Keratinocyte (primary cell): Measurements from ENCODE around the gene MUC6. TPM values are rescaled to one million over a fixed set of nuclear protein-coding genes. Genes with fewer than 3 reads are reported as not detected.

ENCODE experiments used
- DNase-seq: peaks from one replicate; pipeline ENCODE4 v3.0.0-alpha.2; 2011; ENCODE audit warnings: low read depth, missing footprints, low spot score
- FAIRE-seq: peaks from 2 replicates; lab custom pipeline; 2011; peaks lifted over from hg19 to GRCh38; lab: Jason Lieb, UNC
- H2AFZ ChIP-seq: 2 replicates; pipeline ENCODE4 v1.6.0; 2012; ENCODE audit warnings: low read length, control low read depth, inconsistent platforms; ENCODE audit not compliant: control insufficient read depth
- H3K27ac ChIP-seq: 2 replicates; pipeline ENCODE4 v1.5.1; 2011; ENCODE audit warnings: low read length; ENCODE audit not compliant: control insufficient read depth, insufficient read depth
- H3K27me3 ChIP-seq: 3 replicates; pipeline ENCODE4 v1.6.0; 2011; ENCODE audit warnings: low read length; ENCODE audit not compliant: control insufficient read depth, insufficient read depth; ENCODE audit errors: extremely low read depth
- H3K36me3 ChIP-seq, 2 experiments: 2 replicates in 1 of 2; 3 replicates in 1 of 2; pipeline ENCODE4 v1.5.1; 2011; ENCODE audit warnings: low read length in 2 of 2, mild to moderate bottlenecking in 1 of 2; ENCODE audit not compliant: control insufficient read depth in 2 of 2, insufficient read depth in 2 of 2; ENCODE audit errors: extremely low read depth in 1 of 2
- H3K4me1 ChIP-seq: 3 replicates; pipeline ENCODE4 v1.5.1; 2011; ENCODE audit warnings: low read length; ENCODE audit not compliant: control insufficient read depth, insufficient read depth; ENCODE audit errors: extremely low read depth
- H3K4me2 ChIP-seq: 3 replicates; pipeline ENCODE4 v1.6.0; 2011; ENCODE audit warnings: low read depth, low read length; ENCODE audit not compliant: control insufficient read depth, insufficient read depth; ENCODE audit errors: extremely low read depth
- H3K4me3 ChIP-seq, 3 experiments: fragments of 200-600 bp in 1 of 3; sonication (generic) in 1 of 3; 2 replicates in 2 of 3; 3 replicates in 1 of 3; pipeline ENCODE4 v1.5.1; 2011 to 2016; ENCODE audit warnings: low read length in 3 of 3, mild to moderate bottlenecking in 3 of 3, control low read depth in 2 of 3, inconsistent platforms in 1 of 3, low read depth in 1 of 3, mixed read lengths in 1 of 3, mixed run types in 1 of 3, moderate library complexity in 1 of 3; ENCODE audit not compliant: control insufficient read depth in 2 of 3, insufficient read depth in 2 of 3; ENCODE audit errors: extremely low read depth in 1 of 3
- H3K79me2 ChIP-seq: 2 replicates; pipeline ENCODE4 v1.6.0; 2012; ENCODE audit warnings: low read length; ENCODE audit not compliant: control insufficient read depth, insufficient read depth
- H3K9ac ChIP-seq: 3 replicates; pipeline ENCODE4 v1.6.0; 2011; ENCODE audit warnings: low read length; ENCODE audit not compliant: control insufficient read depth, insufficient read depth; ENCODE audit errors: extremely low read depth
- H3K9me1 ChIP-seq: 3 replicates; pipeline ENCODE4 v1.6.0; 2011; ENCODE audit warnings: low read length; ENCODE audit not compliant: control insufficient read depth, insufficient read depth; ENCODE audit errors: extremely low read depth
- H3K9me3 ChIP-seq: 2 replicates; pipeline ENCODE4 v1.5.1; 2012; ENCODE audit warnings: low read depth, low read length; ENCODE audit not compliant: control insufficient read depth
- H4K20me1 ChIP-seq: 3 replicates; pipeline ENCODE4 v1.6.0; 2011; ENCODE audit warnings: low read length; ENCODE audit not compliant: control insufficient read depth, insufficient read depth; ENCODE audit errors: extremely low read depth
- CTCF ChIP-seq, 3 experiments: IDR thresholded peaks in 1 of 3; conservative IDR thresholded peaks in 1 of 3; optimal IDR thresholded peaks in 1 of 3; 2 replicates in 2 of 3; 3 replicates in 1 of 3; pipeline versions ENCODE3 to v1.5.1; 2011; ENCODE audit warnings: low read length in 3 of 3, mild to moderate bottlenecking in 3 of 3, moderate library complexity in 2 of 3, control low read depth in 1 of 3, inconsistent platforms in 1 of 3; ENCODE audit not compliant: insufficient read depth in 2 of 3; ENCODE audit errors: extremely low read depth in 1 of 3
- EZH2 ChIP-seq: IDR thresholded peaks from one replicate; pipeline ENCODE4 v1.6.1; 2012; ENCODE audit warnings: inconsistent platforms, mild to moderate bottlenecking, low read length, moderate library complexity
- dilution Hi-C: fragments of 300-500 bp; cut with MboI; formaldehyde crosslinking; loops from one replicate; pipeline ENCODE4 v1.7.0; 2020; ENCODE audit warnings: low sequenced_read_pairs; ENCODE audit not compliant: extremely low pct_ligation_motif_present
- polyA plus RNA-seq, 5 experiments: library from polyadenylated mRNA; depleted of rRNA in 3 of 5; stranded (reverse) in 3 of 5; stranded (forward) in 1 of 5; unstranded in 1 of 5; fragments of >200 nt; gene quantifications; 1 replicate in 1 of 5; 2 replicates in 3 of 5; 3 replicates in 1 of 5; pipeline versions ENCODE4 v1.2.1 to v1.2.3, GENCODE V29; 2011 to 2012; ENCODE audit warnings: missing spikeins in 2 of 5, low read depth in 1 of 5, low replicate concordance in 1 of 5

The MUC6 gene
- polyA plus RNA-seq, 1 donor (not counting 4 experiments of a cell fraction or from before 2014, with no cell fraction given), result not detected

- Histone ChIP-seq H3K4me3 (no peak overlapping the region), H3K4me1 (no peaks in the 10 kb centered on the region), H3K9me1 (no peaks in the 10 kb centered on the region), H3K27me3 (peaks cover 10% of the 10 kb centered on the region), H4K20me1 (no peaks in the 10 kb centered on the region), H3K27ac (no peak overlapping the region), H3K9me3 (no peaks in the 10 kb centered on the region), H2AFZ (no peak overlapping the region), H3K4me2 (no peak overlapping the region), H3K36me3 (no peaks in the 10 kb centered on the region), H3K79me2 (no peaks in the 10 kb centered on the region), H3K9ac (no peak overlapping the region)
- dilution Hi-C loops, result no loop called here
- FAIRE-seq, result no peak
- no peak for DNase-seq
- TF ChIP-seq EZH2 (no peak), CTCF (optimal IDR thresholded peaks at IDR 0.05 in 1 of 3, IDR thresholded peaks at IDR 0.05 in 1 of 3, conservative IDR thresholded peaks at IDR 0.05 in 1 of 3; ENCODE audit: extremely low read depth in 1 of 3, insufficient read depth in 2 of 3, low read length in 3 of 3) (no peak)
Observed at GRCh38 chr11:1037506-1038055, 1.1 kb upstream of the MUC6 start.

- no peaks in the 10 kb centered on the region for H3K9me1 ChIP-seq
- dilution Hi-C loops, result no loop called here
- H3K4me3 ChIP-seq, result no peak overlapping the region
- peaks cover 10% of the 10 kb centered on the region for H3K27me3 ChIP-seq
- TF ChIP-seq CTCF (optimal IDR thresholded peaks at IDR 0.05 in 1 of 3, IDR thresholded peaks at IDR 0.05 in 1 of 3, conservative IDR thresholded peaks at IDR 0.05 in 1 of 3; ENCODE audit: extremely low read depth in 1 of 3, insufficient read depth in 2 of 3, low read length in 3 of 3) (no peak), EZH2 (no peak)
- no peak overlapping the region for H3K9ac ChIP-seq
- H3K4me1 ChIP-seq, result no peaks in the 10 kb centered on the region
- no peak for DNase-seq
- H3K36me3 ChIP-seq, result no peaks in the 10 kb centered on the region
- no peak overlapping the region for H2AFZ ChIP-seq
- no peak overlapping the region for H3K4me2 ChIP-seq
- H3K9me3 ChIP-seq, result no peaks in the 10 kb centered on the region
- no peak for FAIRE-seq
- H4K20me1 ChIP-seq, result no peaks in the 10 kb centered on the region
- H3K27ac ChIP-seq, result no peak overlapping the region
- no peaks in the 10 kb centered on the region for H3K79me2 ChIP-seq
Observed at GRCh38 chr11:1036931-1037330, 413 bp upstream of the MUC6 start.
